Heart left ventricle (tissue), 13 donors: ENCODE measurements around the gene DAAM1.

Experiments
- POLR2A ChIP-seq, 2 donors: fragments of 450-650 bp; IDR thresholded peaks; one replicate each; pipeline ENCODE4 v1.6.1; 2017; ENCODE audit warnings: antibody characterized with exemption in 2 of 2, mild to moderate bottlenecking in 2 of 2, moderate library complexity in 2 of 2
- TF ChIP-seq, protein P1 (sequence below), 12 donors: fragments of 200-600 bp; sonication (generic) in 4 of 12; IDR thresholded peaks; one replicate each; pipeline versions ENCODE4 v1.5.0 to v1.8.0; 2018 to 2022; ENCODE audit warnings: antibody characterized with exemption in 12 of 12, mild to moderate bottlenecking in 5 of 12
- donor health status: ischemic (EF 13 %, LVEDD 7.1; RV severe dilation, severe dysfunction).
- donor health status: DM: no; HTN: yes; CAD: no.
- donor health status: DM: no; HTN: no; CAD: no.
- donor health status: ischemic (EF 25% LVEDD 6.9; RV normal size, moderate dysfunction).
- donor health status: ischemic (EF 25% LVEDD 5.7; RV mildly dilated, moderate dysfunction).
- donor health status: ischemic (EF 35%, LVEDD 5.7; RV mildly dilated, moderate dysfunction).
- donor health status: nonischemic (EF 11% LVEDD 7.7; RV severe dilation, severe dysfunction).
- donor health status: DM: yes; HTN: yes; CAD: no.
- donor health status: PGD.
- donor health status: ischemic (EF 29% LVEDD 5.4; RV normal size, mild dysfunction).
- donor health status: nonischemic (EF 23%, LVEDD 6.1; RV moderate dilation, normal function).

DNA sequence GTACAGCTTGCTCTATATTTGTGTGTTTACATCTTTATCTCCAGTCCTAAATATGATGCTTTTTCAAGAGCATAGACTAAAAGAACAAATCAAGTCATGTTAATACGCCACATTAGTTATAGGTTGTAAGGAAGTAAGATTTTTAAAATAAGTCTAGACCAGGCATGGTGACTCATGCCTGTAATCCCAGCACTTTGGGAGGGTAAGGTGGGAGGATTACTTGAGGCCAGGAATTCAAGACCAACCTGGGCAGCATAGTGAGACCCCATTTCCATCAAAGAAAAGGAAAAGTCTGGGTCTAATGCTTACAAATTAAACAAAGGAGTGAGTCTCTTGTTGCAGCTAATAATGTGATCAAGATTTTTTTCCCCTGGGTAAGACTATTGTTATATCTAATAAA lies 157.9 kb downstream of the DAAM1 start:
- TF ChIP-seq, protein P1, sequence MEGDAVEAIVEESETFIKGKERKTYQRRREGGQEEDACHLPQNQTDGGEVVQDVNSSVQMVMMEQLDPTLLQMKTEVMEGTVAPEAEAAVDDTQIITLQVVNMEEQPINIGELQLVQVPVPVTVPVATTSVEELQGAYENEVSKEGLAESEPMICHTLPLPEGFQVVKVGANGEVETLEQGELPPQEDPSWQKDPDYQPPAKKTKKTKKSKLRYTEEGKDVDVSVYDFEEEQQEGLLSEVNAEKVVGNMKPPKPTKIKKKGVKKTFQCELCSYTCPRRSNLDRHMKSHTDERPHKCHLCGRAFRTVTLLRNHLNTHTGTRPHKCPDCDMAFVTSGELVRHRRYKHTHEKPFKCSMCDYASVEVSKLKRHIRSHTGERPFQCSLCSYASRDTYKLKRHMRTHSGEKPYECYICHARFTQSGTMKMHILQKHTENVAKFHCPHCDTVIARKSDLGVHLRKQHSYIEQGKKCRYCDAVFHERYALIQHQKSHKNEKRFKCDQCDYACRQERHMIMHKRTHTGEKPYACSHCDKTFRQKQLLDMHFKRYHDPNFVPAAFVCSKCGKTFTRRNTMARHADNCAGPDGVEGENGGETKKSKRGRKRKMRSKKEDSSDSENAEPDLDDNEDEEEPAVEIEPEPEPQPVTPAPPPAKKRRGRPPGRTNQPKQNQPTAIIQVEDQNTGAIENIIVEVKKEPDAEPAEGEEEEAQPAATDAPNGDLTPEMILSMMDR (IDR thresholded peaks at IDR 0.05), result no peak
- TF ChIP-seq POLR2A (IDR thresholded peaks at IDR 0.05), result no peak
